HEK293 (cell line): ENCODE data around the gene EFCAB9.

ENCODE experiments used
- CTCF ChIP-seq: fragments of 450-650 bp; formaldehyde crosslinking; IDR thresholded peaks from 2 replicates; pipeline ENCODE4 v1.5.1; 2016; ENCODE audit warnings: missing biosample characterization, missing genetic modification characterization
- PATZ1 ChIP-seq: fragments of 450-650 bp; formaldehyde crosslinking; IDR thresholded peaks from 2 replicates; pipeline ENCODE4 v1.5.1; 2016; ENCODE audit warnings: missing biosample characterization, missing genetic modification characterization
- PRDM10 ChIP-seq: fragments of 450-650 bp; formaldehyde crosslinking; IDR thresholded peaks from 2 replicates; pipeline ENCODE4 v1.5.1; 2016; ENCODE audit warnings: missing biosample characterization, missing genetic modification characterization
- SETDB1 ChIP-seq: IDR thresholded peaks from one replicate; pipeline ENCODE4 v1.6.1; 2017; ENCODE audit warnings: mild to moderate bottlenecking, low read length, moderate library complexity, mixed read lengths; ENCODE audit not compliant: insufficient read length
- ZNF274 ChIP-seq, 2 experiments: fragments of 200-500 bp in 1 of 2; fragments of 450-650 bp in 1 of 2; sonication (Bioruptor generic) in 1 of 2; formaldehyde crosslinking in 1 of 2; IDR thresholded peaks; 2 replicates each; pipeline versions ENCODE4 v1.5.1 to v1.6.1; 2014 to 2016; ENCODE audit warnings: borderline replicate concordance in 1 of 2, inconsistent platforms in 1 of 2, low read length in 1 of 2, missing biosample characterization in 1 of 2, missing genetic modification characterization in 1 of 2
- ZNF514 ChIP-seq: fragments of 450-650 bp; formaldehyde crosslinking; IDR thresholded peaks from 2 replicates; pipeline ENCODE4 v1.5.1; 2016; ENCODE audit warnings: missing biosample characterization, missing genetic modification characterization
- ZNF580 ChIP-seq: fragments of 450-650 bp; formaldehyde crosslinking; IDR thresholded peaks from 2 replicates; pipeline ENCODE4 v1.5.1; 2016; ENCODE audit warnings: missing biosample characterization, missing genetic modification characterization
- ZSCAN18 ChIP-seq: fragments of 450-650 bp; formaldehyde crosslinking; IDR thresholded peaks from 2 replicates; pipeline ENCODE4 v1.5.1; 2016; ENCODE audit warnings: missing biosample characterization, missing genetic modification characterization

- TF ChIP-seq CTCF (tag by site-specific recombination), result no peak
- TF ChIP-seq ZSCAN18 (tag by site-specific recombination), result no peak
- no peak for TF ChIP-seq ZNF274 (IDR thresholded peaks at IDR 0.05; ENCODE audit: low read length)
- TF ChIP-seq ZNF274 (tag by site-specific recombination; IDR thresholded peaks at IDR 0.05; ENCODE audit: borderline replicate concordance), result no peak
- no peak for TF ChIP-seq PRDM10 (tag by site-specific recombination)
- no peak for TF ChIP-seq SETDB1
- TF ChIP-seq ZNF580 (tag by site-specific recombination), result no peak
- no peak for TF ChIP-seq ZNF514
- TF ChIP-seq PATZ1 (tag by site-specific recombination), result no peak
Observed at GRCh38 chr5:172166030-172166826, 27.7 kb upstream of the EFCAB9 start.
